HEK293T (cell line): ENCODE measurements around the gene FGFR2.

Experiments used
- ARNT ChIP-seq: fragments of 450-650 bp; IDR thresholded peaks from 2 replicates; pipeline ENCODE4 v1.6.1; 2017; ENCODE audit warnings: mild to moderate bottlenecking
- BHLHE40 ChIP-seq: fragments of 450-650 bp; IDR thresholded peaks from 2 replicates; pipeline ENCODE4 v1.6.1; 2016; ENCODE audit warnings: mild to moderate bottlenecking, moderate library complexity, borderline replicate concordance
- ELF4 ChIP-seq: fragments of 450-650 bp; IDR thresholded peaks from 2 replicates; pipeline ENCODE4 v1.6.1; 2017; ENCODE audit warnings: antibody characterized with exemption
- FOXA1 ChIP-seq: fragments of 450-650 bp; IDR thresholded peaks from 2 replicates; pipeline ENCODE4 v1.6.1; 2016; ENCODE audit warnings: mild to moderate bottlenecking
- FOXK2 ChIP-seq: fragments of 450-650 bp; IDR thresholded peaks from 2 replicates; pipeline ENCODE4 v1.6.1; 2016; ENCODE audit warnings: mild to moderate bottlenecking
- FOXM1 ChIP-seq: fragments of 450-650 bp; IDR thresholded peaks from 2 replicates; pipeline ENCODE4 v1.6.1; 2017; ENCODE audit warnings: mild to moderate bottlenecking, borderline replicate concordance
- HDGF ChIP-seq: fragments of 450-650 bp; IDR thresholded peaks from 2 replicates; pipeline ENCODE4 v1.6.1; 2017; ENCODE audit warnings: antibody characterized with exemption, borderline replicate concordance
- L3MBTL2 ChIP-seq: fragments of 450-650 bp; conservative IDR thresholded peaks from 2 replicates; pipeline ENCODE4 v1.6.1; 2016; ENCODE audit warnings: mild to moderate bottlenecking
- NFRKB ChIP-seq: fragments of 450-650 bp; IDR thresholded peaks from 2 replicates; pipeline ENCODE4 v1.6.1; 2016; ENCODE audit warnings: mild to moderate bottlenecking, moderate library complexity
- PKNOX1 ChIP-seq: fragments of 450-650 bp; IDR thresholded peaks from 2 replicates; pipeline ENCODE4 v1.6.1; 2016
- SP1 ChIP-seq: fragments of 450-650 bp; IDR thresholded peaks from 2 replicates; pipeline ENCODE4 v1.6.1; 2017
- SUZ12 ChIP-seq: fragments of 450-650 bp; IDR thresholded peaks from 2 replicates; pipeline ENCODE4 v1.6.1; 2016; ENCODE audit warnings: mild to moderate bottlenecking
- TARDBP ChIP-seq: fragments of 450-650 bp; IDR thresholded peaks from 2 replicates; pipeline ENCODE4 v1.6.1; 2016
- ZNF384 ChIP-seq: fragments of 450-650 bp; IDR thresholded peaks from 2 replicates; pipeline ENCODE4 v1.6.1; 2016

- TF ChIP-seq FOXA1 (no peak), SUZ12 (no peak), BHLHE40 (no peak), ZNF384 (no peak), L3MBTL2 (no peak), TARDBP (no peak), PKNOX1 (no peak), ARNT (no peak), ELF4 (no peak), FOXM1 (no peak), HDGF (no peak), SP1 (no peak), FOXK2 (no peak), NFRKB (no peak)
Measured at GRCh38 chr10:121637437-121637836, 39.2 kb upstream of the FGFR2 start.
